ENCODE results near the gene RAB23. TPM values are rescaled to one million over a fixed set of nuclear protein-coding genes. Genes with fewer than 3 reads are reported as not detected.

RAB23 gene
- 10 to 100 TPM; 40.9 to 42.9 (median 41.9) TPM for polyA plus RNA-seq (ENCODE audit: insufficient read length in 3 of 3)

- DNase-seq (ENCODE audit: low read depth in 3 of 3, low spot score in 2 of 3), result peak; percentile 83
Measured at GRCh38 chr6:57221936-57222742, at the start of gene RAB23. Gene RAB23, minus strand, starts transcription at chr6:57222307. Its CDS starts 11,927 bp downstream, at chr6:57210380.

- no peak for DNase-seq (ENCODE audit: low read depth in 3 of 3, low spot score in 2 of 3)
Measured at GRCh38 chr6:57268294-57268640, 46.2 kb upstream of the RAB23 start.

GRCh38 chr6:57267586-57268293 is 45.6 kb upstream of the RAB23 start:
- no peak for DNase-seq (ENCODE audit: low read depth in 3 of 3, low spot score in 2 of 3)

GRCh38 chr6:57265755-57266221 is 43.7 kb upstream of the RAB23 start:
- DNase-seq (ENCODE audit: low read depth in 3 of 3, low spot score in 2 of 3), result no peak

GRCh38 chr6:57263739-57264138 is 41.6 kb upstream of the RAB23 start:
- DNase-seq (ENCODE audit: low read depth in 3 of 3, low spot score in 2 of 3), result no peak

- DNase-seq (ENCODE audit: low read depth in 3 of 3, low spot score in 2 of 3), result no peak
Measured at GRCh38 chr6:57262901-57263694, 41.0 kb upstream of the RAB23 start.

- DNase-seq (ENCODE audit: low read depth in 3 of 3, low spot score in 2 of 3), result no peak
Measured at GRCh38 chr6:57262488-57262887, 40.4 kb upstream of the RAB23 start.

GRCh38 chr6:57261926-57262325 is 39.8 kb upstream of the RAB23 start:
- DNase-seq (ENCODE audit: low read depth in 3 of 3, low spot score in 2 of 3), result no peak

GRCh38 chr6:57259064-57259463 is 37.0 kb upstream of the RAB23 start:
- DNase-seq (ENCODE audit: low read depth in 3 of 3, low spot score in 2 of 3), result no peak

- no peak for DNase-seq (ENCODE audit: low read depth in 3 of 3, low spot score in 2 of 3)
Measured at GRCh38 chr6:57257911-57258541, 35.9 kb upstream of the RAB23 start.

GRCh38 chr6:57256541-57256940 is 34.4 kb upstream of the RAB23 start:
- DNase-seq (ENCODE audit: low read depth in 3 of 3, low spot score in 2 of 3), result no peak

- DNase-seq (ENCODE audit: low read depth in 3 of 3, low spot score in 2 of 3), result no peak
Measured at GRCh38 chr6:57255451-57256169, 33.5 kb upstream of the RAB23 start.

- DNase-seq (ENCODE audit: low read depth in 3 of 3, low spot score in 2 of 3), result no peak
Measured at GRCh38 chr6:57254055-57254717, 32.1 kb upstream of the RAB23 start.

- no peak for DNase-seq (ENCODE audit: low read depth in 3 of 3, low spot score in 2 of 3)
Measured at GRCh38 chr6:57252975-57253374, 30.9 kb upstream of the RAB23 start.

- no peak for DNase-seq (ENCODE audit: low read depth in 3 of 3, low spot score in 2 of 3)
Measured at GRCh38 chr6:57252137-57252536, 30.0 kb upstream of the RAB23 start.

- DNase-seq (ENCODE audit: low read depth in 3 of 3, low spot score in 2 of 3), result no peak
Measured at GRCh38 chr6:57250348-57250747, 28.2 kb upstream of the RAB23 start.

GRCh38 chr6:57248311-57248895 is 26.3 kb upstream of the RAB23 start:
- no peak for DNase-seq (ENCODE audit: low read depth in 3 of 3, low spot score in 2 of 3)

GRCh38 chr6:57247603-57248002 is 25.5 kb upstream of the RAB23 start:
- no peak for DNase-seq (ENCODE audit: low read depth in 3 of 3, low spot score in 2 of 3)

GRCh38 chr6:57246307-57246706 is 24.2 kb upstream of the RAB23 start:
- DNase-seq (ENCODE audit: low read depth in 3 of 3, low spot score in 2 of 3), result no peak
